Measurements from ENCODE around the gene PIWIL4.
"Not testable (repeated sequence)": the region's sequence is repeated elsewhere in the genome, so short reads cannot be mapped to it uniquely, and the experiment has no call there.

PIWIL4 gene

GRCh38 chr11:94639901-94640721 is 72.9 kb downstream of the PIWIL4 start:
- DNase-seq = no peak

GRCh38 chr11:94641167-94641761 is 74.1 kb downstream of the PIWIL4 start:
- DNase-seq = no peak

GRCh38 chr11:94643186-94643585 is 76.0 kb downstream of the PIWIL4 start:
- not testable (repeated sequence) for DNase-seq

GRCh38 chr11:94647926-94648325 is 80.8 kb downstream of the PIWIL4 start:
- DNase-seq = no peak

GRCh38 chr11:94648789-94649188 is 81.6 kb downstream of the PIWIL4 start:
- no peak for DNase-seq

GRCh38 chr11:94649254-94649653 is 82.1 kb downstream of the PIWIL4 start:
- no peak for DNase-seq

- DNase-seq = no peak
Observed at GRCh38 chr11:94649964-94650623, 82.9 kb downstream of the PIWIL4 start.

- DNase-seq = no peak
Observed at GRCh38 chr11:94650756-94651155, 83.6 kb downstream of the PIWIL4 start.

- DNase-seq = no peak
Observed at GRCh38 chr11:94652735-94653284, 85.6 kb downstream of the PIWIL4 start.

GRCh38 chr11:94653561-94653960 is 86.4 kb downstream of the PIWIL4 start:
- DNase-seq = no peak

- no peak for DNase-seq
Observed at GRCh38 chr11:94654201-94654600, 87.0 kb downstream of the PIWIL4 start.

- DNase-seq = no peak
Observed at GRCh38 chr11:94655291-94655690, 88.1 kb downstream of the PIWIL4 start.

- DNase-seq = no peak
Observed at GRCh38 chr11:94655956-94656355, 88.8 kb downstream of the PIWIL4 start.

GRCh38 chr11:94656968-94657367 is 89.8 kb downstream of the PIWIL4 start:
- no peak for DNase-seq

GRCh38 chr11:94657629-94658028 is 90.5 kb downstream of the PIWIL4 start:
- no peak for DNase-seq

GRCh38 chr11:94658386-94658785 is 91.2 kb downstream of the PIWIL4 start:
- no peak for DNase-seq

GRCh38 chr11:94658888-94659287 is 91.7 kb downstream of the PIWIL4 start:
- DNase-seq = no peak

GRCh38 chr11:94661444-94661843 is 94.3 kb downstream of the PIWIL4 start:
- DNase-seq = no peak

- no peak for DNase-seq
Observed at GRCh38 chr11:94662065-94662779, 95.1 kb downstream of the PIWIL4 start.

- DNase-seq = no peak
Observed at GRCh38 chr11:94662846-94663390, 95.8 kb downstream of the PIWIL4 start.

GRCh38 chr11:94664346-94664745 is 97.2 kb downstream of the PIWIL4 start:
- no peak for DNase-seq

GRCh38 chr11:94665116-94665659 is 98.0 kb downstream of the PIWIL4 start:
- DNase-seq = no peak
